Keratinocyte (primary cell): ENCODE results near the gene NDRG4.

ENCODE experiments used
- CTCF ChIP-seq, 3 experiments: IDR thresholded peaks in 1 of 3; conservative IDR thresholded peaks in 1 of 3; optimal IDR thresholded peaks in 1 of 3; 2 replicates in 2 of 3; 3 replicates in 1 of 3; pipeline versions ENCODE3 to v1.5.1; 2011; ENCODE audit warnings: low read length in 3 of 3, mild to moderate bottlenecking in 3 of 3, moderate library complexity in 2 of 3, control low read depth in 1 of 3, inconsistent platforms in 1 of 3; ENCODE audit not compliant: insufficient read depth in 2 of 3; ENCODE audit errors: extremely low read depth in 1 of 3
- EZH2 ChIP-seq: IDR thresholded peaks from one replicate; pipeline ENCODE4 v1.6.1; 2012; ENCODE audit warnings: inconsistent platforms, mild to moderate bottlenecking, low read length, moderate library complexity

DNA sequence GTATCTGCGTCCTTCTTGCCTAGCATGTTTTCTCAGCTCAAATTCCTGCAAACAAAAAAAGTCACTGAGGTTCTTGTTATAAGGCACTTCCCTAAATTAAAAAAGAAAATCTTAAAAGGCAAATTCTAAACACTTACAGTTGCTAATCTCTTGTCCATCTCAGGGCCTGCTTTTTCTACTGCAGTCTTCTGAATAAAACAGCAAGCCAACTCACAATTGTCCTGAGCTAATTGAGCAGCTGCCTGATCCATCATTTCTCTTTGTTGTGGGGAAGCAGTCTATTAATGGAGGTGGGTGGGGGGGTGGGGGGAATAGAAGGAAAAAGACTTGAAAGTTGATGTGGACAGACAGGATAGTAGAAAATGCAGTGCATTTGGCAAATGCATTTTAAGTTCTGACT, 42.3 kb downstream of the NDRG4 start:
- TF ChIP-seq CTCF (optimal IDR thresholded peaks at IDR 0.05 in 1 of 3, IDR thresholded peaks at IDR 0.05 in 1 of 3, conservative IDR thresholded peaks at IDR 0.05 in 1 of 3; ENCODE audit: extremely low read depth in 1 of 3, insufficient read depth in 2 of 3, low read length in 3 of 3): no peak
- no peak for TF ChIP-seq EZH2
